Liver (tissue), 9 donors: ENCODE results near the gene KRTAP2-2. TPM values are rescaled to one million over a fixed set of nuclear protein-coding genes. Genes with fewer than 3 reads are reported as not detected.
"Not testable (repeated sequence)": the region's sequence is repeated elsewhere in the genome, so short reads cannot be mapped to it uniquely, and the experiment has no call there.

Experiments used
- DNase-seq: peaks from one replicate; pipeline ENCODE4 v3.0.0-alpha.2; 2017; ENCODE audit warnings: low spot score
- H3K27ac ChIP-seq, 2 donors: one replicate each; pipeline ENCODE4 v1.7.0; 2013; ENCODE audit warnings: inconsistent platforms in 2 of 2, low read length in 2 of 2, control low read depth in 1 of 2, low read depth in 1 of 2, mild to moderate bottlenecking in 1 of 2
- H3K27me3 ChIP-seq, 4 donors: one replicate each; pipeline versions ENCODE4 v1.6.1 to v1.7.0; 2013; ENCODE audit warnings: low read length in 3 of 4, inconsistent platforms in 1 of 4, mild to moderate bottlenecking in 1 of 4, moderate library complexity in 1 of 4; ENCODE audit not compliant: control insufficient read depth in 4 of 4, insufficient read depth in 4 of 4
- H3K36me3 ChIP-seq, 4 donors: one replicate each; pipeline versions ENCODE4 v1.6.1 to v1.7.0; 2013; ENCODE audit warnings: low read length in 3 of 4, mild to moderate bottlenecking in 3 of 4, low read depth in 1 of 4, moderate library complexity in 1 of 4; ENCODE audit not compliant: control insufficient read depth in 4 of 4, insufficient read depth in 3 of 4
- H3K4me1 ChIP-seq, 4 donors: one replicate each; pipeline versions ENCODE4 v1.6.1 to v1.7.0; 2013; ENCODE audit warnings: low read length in 3 of 4, mild to moderate bottlenecking in 3 of 4, moderate library complexity in 1 of 4; ENCODE audit not compliant: control insufficient read depth in 4 of 4, insufficient read depth in 4 of 4
- H3K4me3 ChIP-seq, 3 donors: one replicate each; pipeline versions ENCODE4 v1.6.1 to v1.7.0; 2013; ENCODE audit warnings: low read length in 3 of 3, control low read depth in 1 of 3, low read depth in 1 of 3, mild to moderate bottlenecking in 1 of 3
- H3K9ac ChIP-seq, 2 donors: one replicate each; pipeline ENCODE4 v1.7.0; 2013; ENCODE audit warnings: low read length in 2 of 2, mild to moderate bottlenecking in 2 of 2, moderate library complexity in 2 of 2, control low read depth in 1 of 2, low read depth in 1 of 2
- H3K9me3 ChIP-seq, 4 donors: one replicate each; pipeline versions ENCODE4 v1.6.1 to v1.7.0; 2013; ENCODE audit warnings: low read length in 3 of 4; ENCODE audit not compliant: control insufficient read depth in 4 of 4
- CTCF ChIP-seq: fragments of 150-350 bp; IDR thresholded peaks from 2 replicates; pipeline ENCODE4 v1.5.1; 2017; ENCODE audit warnings: improper control_type of control experiment, low read depth, low read length; ENCODE audit not compliant: missing input control
- EGR1 ChIP-seq, 2 donors: IDR thresholded peaks; 2 replicates each; pipeline ENCODE4 v1.6.1; 2016 to 2018; ENCODE audit warnings: antibody characterized with exemption in 2 of 2, low read depth in 2 of 2
- FOXA1 ChIP-seq: IDR thresholded peaks from 2 replicates; pipeline ENCODE4 v1.6.1; 2016; ENCODE audit warnings: antibody characterized with exemption
- FOXA2 ChIP-seq: IDR thresholded peaks from 2 replicates; pipeline ENCODE4 v1.6.1; 2016; ENCODE audit warnings: antibody characterized with exemption
- GABPA ChIP-seq, 2 donors: IDR thresholded peaks in 1 of 2; conservative IDR thresholded peaks in 1 of 2; 2 replicates each; pipeline ENCODE4 v1.6.1; 2016; ENCODE audit warnings: antibody characterized with exemption in 2 of 2, mild to moderate bottlenecking in 1 of 2, moderate library complexity in 1 of 2
- HNF4A ChIP-seq, 2 donors: conservative IDR thresholded peaks; 2 replicates each; pipeline ENCODE4 v1.6.1; 2016; ENCODE audit warnings: antibody characterized with exemption in 2 of 2, mild to moderate bottlenecking in 2 of 2
- HNF4G ChIP-seq: IDR thresholded peaks from 2 replicates; pipeline ENCODE4 v1.6.1; 2016; ENCODE audit warnings: antibody characterized with exemption
- JUND ChIP-seq, 2 donors: IDR thresholded peaks; 2 replicates each; pipeline ENCODE4 v1.6.1; 2016; ENCODE audit warnings: antibody characterized with exemption in 2 of 2
- MAX ChIP-seq: IDR thresholded peaks from 2 replicates; pipeline ENCODE4 v1.6.1; 2016; ENCODE audit warnings: antibody characterized with exemption
- NR2F2 ChIP-seq: IDR thresholded peaks from 2 replicates; pipeline ENCODE4 v1.6.1; 2016; ENCODE audit warnings: antibody characterized with exemption
- RAD21 ChIP-seq, 2 donors: IDR thresholded peaks; 2 replicates each; pipeline ENCODE4 v1.6.1; 2016; ENCODE audit warnings: antibody characterized with exemption in 2 of 2, mild to moderate bottlenecking in 2 of 2
- RXRA ChIP-seq, 2 donors: IDR thresholded peaks; 2 replicates each; pipeline ENCODE4 v1.6.1; 2017 to 2018; ENCODE audit warnings: antibody characterized with exemption in 2 of 2, mild to moderate bottlenecking in 1 of 2
- SP1 ChIP-seq: IDR thresholded peaks from 2 replicates; pipeline ENCODE4 v1.6.1; 2018; ENCODE audit warnings: antibody characterized with exemption, mild to moderate bottlenecking
- TAF1 ChIP-seq: conservative IDR thresholded peaks from 2 replicates; pipeline ENCODE4 v1.6.1; 2016; ENCODE audit warnings: antibody characterized with exemption, mild to moderate bottlenecking
- YY1 ChIP-seq: IDR thresholded peaks from 2 replicates; pipeline ENCODE4 v1.6.1; 2016; ENCODE audit warnings: antibody characterized with exemption, mild to moderate bottlenecking
- WGBS: extraction: QIAGEN DNeasy Blood & Tissue Kit; methylation state at CpG from one replicate; pipeline ENCODE4 v1.1.7; 2013; 5-methylcytosine and 5-hydroxymethylcytosine counted together
- polyA plus RNA-seq, 2 donors: library from polyadenylated mRNA; stranded (reverse) in 1 of 2; unstranded in 1 of 2; fragments of 200-250 nt in 1 of 2; fragments of >200 nt in 1 of 2; fragmentation: Nextera tagmentation in 1 of 2; extraction: Ambion mirVana in 1 of 2; gene quantifications; one replicate each; pipeline versions ENCODE4 v1.2.1 to v1.2.3, GENCODE V29; 2013 to 2015
- total RNA-seq, 2 donors: library from RNA; depleted of rRNA; stranded (reverse); fragments of >200 nt; gene quantifications; one replicate each; pipeline ENCODE4 v1.2.3, GENCODE V29; 2014
- TF ChIP-seq, protein P1 (sequence below): IDR thresholded peaks from 2 replicates; pipeline ENCODE4 v1.6.1; 2016; ENCODE audit warnings: antibody characterized with exemption
- TF ChIP-seq, protein P2 (sequence below): IDR thresholded peaks from 2 replicates; pipeline ENCODE4 v1.6.1; 2016; ENCODE audit warnings: antibody characterized with exemption, mild to moderate bottlenecking
- TF ChIP-seq, protein P3 (sequence below): IDR thresholded peaks from 2 replicates; pipeline ENCODE4 v1.6.1; 2016; ENCODE audit warnings: antibody characterized with exemption
- donor health status: healthy.
- donor health status: healthy.
- donor health status: healthy.
- donor health status: healthy.
- donor health status: healthy.

Gene KRTAP2-2
- total and polyA plus RNA-seq, 4 donors = not detected

DNA sequence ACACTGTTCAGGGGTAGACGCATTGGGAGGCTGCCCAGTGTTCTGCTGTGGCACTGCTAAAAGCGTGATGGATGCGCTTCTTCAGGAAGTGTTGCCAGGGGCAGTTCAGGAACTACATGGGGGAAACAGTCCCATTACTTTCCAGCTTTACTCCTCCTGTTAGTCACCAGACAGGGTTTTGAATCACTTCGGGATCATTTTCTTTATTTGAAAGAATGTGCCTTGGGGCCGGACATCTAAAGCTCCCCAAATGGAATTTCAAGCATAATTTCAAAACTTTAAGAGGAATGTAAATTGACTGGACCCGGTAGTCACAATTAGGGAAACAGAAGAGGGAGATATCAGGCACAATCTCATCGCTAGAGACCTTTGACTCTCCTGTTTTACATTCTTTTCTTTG, 6.6 kb downstream of the KRTAP2-2 start:
- Histone ChIP-seq H3K27me3 (peaks cover 0 to 3% (median 0%) of the 10 kb centered on the region in 4 donors), H3K4me3 (no peak overlapping the region), H3K36me3 (no peaks in the 10 kb centered on the region), H3K27ac (no peak overlapping the region), H3K9ac (no peak overlapping the region), H3K9me3 (no peaks in the 10 kb centered on the region), H3K4me1 (no peaks in the 10 kb centered on the region)
- 58% methylated on average over 7 of the region's 7 CpGs for WGBS
- TF ChIP-seq, protein P1, sequence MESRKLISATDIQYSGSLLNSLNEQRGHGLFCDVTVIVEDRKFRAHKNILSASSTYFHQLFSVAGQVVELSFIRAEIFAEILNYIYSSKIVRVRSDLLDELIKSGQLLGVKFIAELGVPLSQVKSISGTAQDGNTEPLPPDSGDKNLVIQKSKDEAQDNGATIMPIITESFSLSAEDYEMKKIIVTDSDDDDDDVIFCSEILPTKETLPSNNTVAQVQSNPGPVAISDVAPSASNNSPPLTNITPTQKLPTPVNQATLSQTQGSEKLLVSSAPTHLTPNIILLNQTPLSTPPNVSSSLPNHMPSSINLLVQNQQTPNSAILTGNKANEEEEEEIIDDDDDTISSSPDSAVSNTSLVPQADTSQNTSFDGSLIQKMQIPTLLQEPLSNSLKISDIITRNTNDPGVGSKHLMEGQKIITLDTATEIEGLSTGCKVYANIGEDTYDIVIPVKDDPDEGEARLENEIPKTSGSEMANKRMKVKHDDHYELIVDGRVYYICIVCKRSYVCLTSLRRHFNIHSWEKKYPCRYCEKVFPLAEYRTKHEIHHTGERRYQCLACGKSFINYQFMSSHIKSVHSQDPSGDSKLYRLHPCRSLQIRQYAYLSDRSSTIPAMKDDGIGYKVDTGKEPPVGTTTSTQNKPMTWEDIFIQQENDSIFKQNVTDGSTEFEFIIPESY = no peak
- no peak for TF ChIP-seq HNF4G
- no peak for TF ChIP-seq RXRA (IDR thresholded peaks at IDR 0.05)
- TF ChIP-seq FOXA1 = no peak
- TF ChIP-seq EGR1 (IDR thresholded peaks at IDR 0.05; ENCODE audit: low read depth in 2 of 2) = no peak
- no peak for TF ChIP-seq RAD21 (IDR thresholded peaks at IDR 0.05)
- no peak for TF ChIP-seq TAF1
- no peak for TF ChIP-seq NR2F2
- TF ChIP-seq, protein P2, sequence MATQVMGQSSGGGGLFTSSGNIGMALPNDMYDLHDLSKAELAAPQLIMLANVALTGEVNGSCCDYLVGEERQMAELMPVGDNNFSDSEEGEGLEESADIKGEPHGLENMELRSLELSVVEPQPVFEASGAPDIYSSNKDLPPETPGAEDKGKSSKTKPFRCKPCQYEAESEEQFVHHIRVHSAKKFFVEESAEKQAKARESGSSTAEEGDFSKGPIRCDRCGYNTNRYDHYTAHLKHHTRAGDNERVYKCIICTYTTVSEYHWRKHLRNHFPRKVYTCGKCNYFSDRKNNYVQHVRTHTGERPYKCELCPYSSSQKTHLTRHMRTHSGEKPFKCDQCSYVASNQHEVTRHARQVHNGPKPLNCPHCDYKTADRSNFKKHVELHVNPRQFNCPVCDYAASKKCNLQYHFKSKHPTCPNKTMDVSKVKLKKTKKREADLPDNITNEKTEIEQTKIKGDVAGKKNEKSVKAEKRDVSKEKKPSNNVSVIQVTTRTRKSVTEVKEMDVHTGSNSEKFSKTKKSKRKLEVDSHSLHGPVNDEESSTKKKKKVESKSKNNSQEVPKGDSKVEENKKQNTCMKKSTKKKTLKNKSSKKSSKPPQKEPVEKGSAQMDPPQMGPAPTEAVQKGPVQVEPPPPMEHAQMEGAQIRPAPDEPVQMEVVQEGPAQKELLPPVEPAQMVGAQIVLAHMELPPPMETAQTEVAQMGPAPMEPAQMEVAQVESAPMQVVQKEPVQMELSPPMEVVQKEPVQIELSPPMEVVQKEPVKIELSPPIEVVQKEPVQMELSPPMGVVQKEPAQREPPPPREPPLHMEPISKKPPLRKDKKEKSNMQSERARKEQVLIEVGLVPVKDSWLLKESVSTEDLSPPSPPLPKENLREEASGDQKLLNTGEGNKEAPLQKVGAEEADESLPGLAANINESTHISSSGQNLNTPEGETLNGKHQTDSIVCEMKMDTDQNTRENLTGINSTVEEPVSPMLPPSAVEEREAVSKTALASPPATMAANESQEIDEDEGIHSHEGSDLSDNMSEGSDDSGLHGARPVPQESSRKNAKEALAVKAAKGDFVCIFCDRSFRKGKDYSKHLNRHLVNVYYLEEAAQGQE = no peak
- no peak for TF ChIP-seq SP1
- no peak for TF ChIP-seq HNF4A (conservative IDR thresholded peaks at IDR 0.05)
- no peak for TF ChIP-seq YY1
- TF ChIP-seq, protein P3, sequence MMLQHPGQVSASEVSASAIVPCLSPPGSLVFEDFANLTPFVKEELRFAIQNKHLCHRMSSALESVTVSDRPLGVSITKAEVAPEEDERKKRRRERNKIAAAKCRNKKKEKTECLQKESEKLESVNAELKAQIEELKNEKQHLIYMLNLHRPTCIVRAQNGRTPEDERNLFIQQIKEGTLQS = no peak
- no peak for TF ChIP-seq GABPA (IDR thresholded peaks at IDR 0.05 in 1 of 2, conservative IDR thresholded peaks at IDR 0.05 in 1 of 2)
- TF ChIP-seq MAX = no peak
- no peak for TF ChIP-seq CTCF
- no peak for TF ChIP-seq JUND (IDR thresholded peaks at IDR 0.05)
- no peak for TF ChIP-seq FOXA2
- DNase-seq = no peak

DNA sequence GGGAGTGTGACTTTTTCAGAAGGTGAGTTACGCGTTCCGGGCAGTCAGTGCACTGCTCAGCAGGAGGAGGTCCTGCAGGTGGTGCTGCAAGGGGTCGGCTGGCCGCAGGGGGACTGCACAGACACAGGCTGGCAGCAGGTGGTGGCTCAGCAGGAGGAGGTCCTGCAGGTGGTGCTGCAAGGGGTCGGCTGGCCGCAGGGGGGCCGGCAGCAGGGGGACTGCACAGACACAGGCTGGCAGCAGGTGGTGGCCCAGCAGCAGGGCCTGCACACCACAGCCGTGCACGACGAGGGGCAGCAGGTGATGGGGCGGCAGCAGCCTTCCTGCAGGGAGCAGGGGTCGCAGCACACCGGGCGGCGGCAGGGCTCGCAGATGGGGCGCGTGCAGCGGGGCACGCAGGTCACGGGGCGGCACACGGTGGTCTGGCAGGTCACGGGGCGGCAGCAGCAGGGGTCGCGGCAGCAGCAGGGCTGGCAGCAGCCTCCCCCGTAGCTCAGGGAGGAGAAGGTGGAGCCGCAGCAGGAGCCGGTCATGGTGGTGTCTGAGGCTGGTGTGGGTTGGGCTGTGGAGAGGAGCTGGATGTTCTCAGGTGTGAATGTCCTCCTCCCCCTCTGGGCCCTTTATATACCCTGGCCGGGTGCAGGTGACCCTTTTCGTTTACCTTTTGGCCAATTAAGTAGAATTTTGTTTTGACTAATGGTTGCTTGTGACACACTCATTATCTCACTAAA, 8.1 kb downstream of the KRTAP2-2 start, which contains the start of gene KRTAP2-1:
Gene KRTAP2-1, minus strand, starts transcription at position 582 of the 731 bp plus-strand sequence. Its CDS starts 49 bp downstream, at position 533.
- not testable (repeated sequence) for H3K4me3 ChIP-seq, H3K36me3 ChIP-seq, H3K4me1 ChIP-seq, DNase-seq, H3K9ac ChIP-seq, H3K27ac ChIP-seq, H3K9me3 ChIP-seq, H3K27me3 ChIP-seq
- WGBS = 35% methylated on average over 10 of the region's 33 CpGs
